GM19238 (cell line): ENCODE data around the gene NT5C1B.

Experiments
- DNase-seq: peaks from one replicate; pipeline ENCODE4 v3.0.0; 2011; ENCODE audit warnings: low spot score; ENCODE audit not compliant: insufficient read length

NT5C1B gene

DNA sequence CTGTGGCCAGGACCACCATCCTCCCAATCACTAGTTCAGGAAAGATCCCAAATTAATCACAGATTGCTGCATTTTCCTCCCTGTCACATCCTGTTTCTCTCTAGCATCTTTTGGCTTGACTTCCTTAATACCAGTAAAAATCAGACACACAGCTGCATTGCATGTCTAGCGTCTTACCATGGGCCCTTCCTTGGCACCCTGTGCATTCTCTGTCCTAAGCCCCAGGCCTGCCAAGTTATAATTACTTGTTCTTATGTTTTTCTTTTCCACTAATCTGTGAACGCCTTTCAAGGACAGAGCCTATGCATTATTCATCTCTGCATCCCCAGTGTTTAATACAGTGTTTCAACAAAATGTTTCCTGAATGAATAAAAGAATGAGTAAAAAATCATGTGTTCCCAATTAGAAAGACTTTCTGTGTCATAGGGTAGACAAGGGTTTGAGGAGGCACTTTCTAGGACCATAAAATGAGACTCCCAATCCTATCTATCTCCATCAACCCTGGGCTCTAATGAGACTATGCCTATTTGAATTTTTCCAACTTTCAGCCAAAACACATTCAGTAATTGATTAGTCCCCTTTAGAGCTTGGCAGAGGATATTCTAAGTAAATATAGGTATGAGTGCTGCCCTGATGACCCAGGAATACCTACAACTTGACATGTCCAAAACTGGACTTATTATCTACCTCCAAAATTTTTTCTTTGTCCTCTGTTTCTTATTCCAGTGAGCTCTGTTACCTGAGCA is 10.3 kb upstream of the NT5C1B start:
- DNase-seq: no peak

DNA sequence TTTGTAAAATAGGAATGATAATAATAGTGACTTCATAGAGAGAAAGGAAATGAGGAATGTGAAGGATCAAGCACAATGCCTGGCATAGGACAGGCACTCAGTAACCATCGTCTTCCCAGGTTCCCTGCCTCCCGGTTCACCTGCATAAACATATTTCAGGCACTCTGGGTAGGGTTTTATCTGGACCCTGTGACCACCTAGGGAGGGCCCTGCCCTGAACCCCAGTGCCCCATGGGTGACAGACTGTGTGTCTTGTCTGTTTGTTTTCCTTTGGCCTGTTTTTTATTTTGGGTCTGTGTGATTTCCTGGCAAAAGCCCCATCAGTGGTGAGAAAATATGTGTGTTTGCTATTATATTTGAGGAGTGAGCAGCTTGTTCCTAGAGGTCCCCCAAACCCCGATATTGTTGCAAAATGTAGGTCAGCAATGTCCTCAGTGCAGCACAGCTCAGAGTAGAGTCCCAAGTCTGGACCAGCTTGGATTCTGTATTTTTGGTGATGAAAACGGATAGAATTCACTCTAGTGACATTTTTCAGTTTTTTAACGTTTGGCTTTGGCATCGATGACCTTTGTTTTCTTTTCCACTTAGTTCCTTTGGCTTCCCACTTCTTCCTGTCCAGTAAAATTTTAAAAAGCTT is 9.6 kb upstream of the NT5C1B start:
- DNase-seq: no peak

DNA sequence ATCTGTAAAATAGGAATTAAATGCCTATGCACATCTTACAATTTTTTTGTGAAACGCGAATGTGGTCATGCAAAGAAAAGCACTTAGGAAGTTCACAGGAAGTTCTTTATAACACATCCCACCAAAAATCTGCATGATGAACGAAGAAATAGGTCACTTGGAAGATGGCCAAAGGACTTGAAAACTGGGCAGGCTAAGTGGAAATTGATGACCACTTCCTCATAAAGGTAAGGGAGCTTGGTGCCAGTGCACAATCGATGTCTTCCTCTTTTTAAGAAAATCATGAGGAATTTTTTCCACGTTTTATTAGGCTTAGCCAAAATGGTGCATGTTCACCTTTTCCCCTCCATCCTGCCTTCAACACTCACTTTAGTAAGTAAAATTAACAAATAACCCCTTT is 8.2 kb upstream of the NT5C1B start:
- no peak for DNase-seq

DNA sequence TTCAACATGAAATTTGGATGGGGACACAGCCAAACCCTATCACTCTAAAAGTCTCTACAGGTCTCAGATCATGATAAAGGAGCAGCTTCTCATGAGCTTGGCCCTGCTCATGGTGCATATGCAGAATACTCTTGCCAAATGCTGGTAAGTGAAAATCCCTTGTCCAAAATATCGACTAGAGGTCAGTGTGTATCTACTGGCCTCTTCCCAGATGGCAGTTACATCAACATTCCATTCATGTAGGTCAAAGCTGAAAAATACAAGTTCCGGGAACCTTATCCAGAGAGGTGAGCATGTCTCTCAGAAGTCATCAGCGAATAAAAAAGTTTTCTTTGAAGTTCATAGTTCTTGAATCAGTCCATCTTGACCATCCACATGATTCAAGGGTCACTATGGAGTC is 7.6 kb upstream of the NT5C1B start:
- DNase-seq: no peak

DNA sequence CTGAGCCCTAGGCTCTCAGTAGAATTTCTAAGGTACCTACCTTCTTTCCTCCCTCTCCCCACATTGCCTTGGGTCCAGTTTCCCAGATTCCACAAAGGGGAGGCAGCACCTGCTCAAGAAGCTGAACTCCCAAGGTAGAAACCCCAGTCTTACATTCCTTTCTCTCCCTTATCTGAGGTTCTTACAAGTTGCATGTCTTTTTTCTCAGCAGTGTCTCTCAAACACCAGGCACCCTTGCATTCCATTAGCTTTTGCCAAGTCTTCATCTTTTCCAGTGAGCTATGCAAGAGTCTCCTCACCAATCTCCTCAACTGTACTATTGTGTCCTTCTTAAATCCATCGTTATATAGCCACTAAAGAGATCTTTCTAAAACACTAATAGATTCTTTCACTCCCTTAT is 4.1 kb upstream of the NT5C1B start:
- DNase-seq: no peak

DNA sequence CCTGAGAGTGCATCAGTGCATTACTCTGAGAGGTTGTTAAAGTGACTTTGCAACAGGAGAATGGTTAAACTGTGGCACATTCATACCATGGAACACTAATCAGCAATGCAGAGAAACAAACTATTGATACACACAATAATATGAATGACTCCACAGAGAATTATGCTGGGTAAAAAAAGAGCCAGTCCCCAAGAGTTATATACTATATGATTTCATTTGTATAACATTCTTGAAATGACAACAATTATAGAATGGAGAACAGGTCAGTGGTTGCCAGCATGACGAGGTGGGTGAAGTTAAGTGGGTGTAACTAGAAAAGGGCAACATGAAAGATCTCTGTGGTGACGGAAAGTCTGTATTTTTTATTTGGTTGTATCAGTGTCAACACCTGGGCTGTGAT is 3.0 kb upstream of the NT5C1B start:
- DNase-seq: no peak

DNA sequence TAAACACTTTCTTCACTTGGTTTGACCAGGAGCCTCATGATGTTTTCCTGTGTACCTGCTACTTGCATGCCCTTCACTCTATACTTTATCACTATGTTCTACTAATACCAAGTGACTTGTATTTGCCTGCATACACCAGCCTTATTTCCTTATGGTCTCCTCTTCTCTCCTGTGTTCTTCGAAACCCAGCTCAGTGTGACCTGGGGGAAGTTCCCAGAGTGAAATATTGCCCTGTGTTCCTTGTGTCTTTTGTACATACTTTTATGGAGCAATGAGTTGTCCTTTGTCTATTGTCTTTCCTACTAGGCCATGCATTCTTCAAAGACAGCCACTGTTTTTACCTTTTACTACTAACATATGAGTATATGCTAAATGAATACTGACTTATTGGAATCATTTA is 567 bp downstream of the NT5C1B start:
- no peak for DNase-seq

DNA sequence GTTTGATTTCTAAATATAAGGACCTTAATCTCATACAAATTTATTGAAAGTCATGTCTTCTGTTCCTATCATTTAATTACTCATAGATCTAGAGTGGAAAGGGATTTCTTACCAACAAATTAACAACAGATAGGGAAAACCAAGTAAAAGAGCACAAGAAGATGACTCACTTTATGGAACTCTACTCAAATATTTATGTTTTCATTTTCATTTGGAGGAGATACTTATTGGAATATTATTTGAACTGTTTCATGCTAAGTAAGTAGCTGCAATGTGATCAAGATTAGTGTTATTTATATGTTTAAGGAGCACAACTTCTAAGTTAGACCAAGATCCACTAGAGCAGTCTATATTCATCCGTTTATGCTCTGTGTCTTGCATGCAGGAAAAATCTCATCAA is 1.3 kb downstream of the NT5C1B start:
- no peak for DNase-seq

DNA sequence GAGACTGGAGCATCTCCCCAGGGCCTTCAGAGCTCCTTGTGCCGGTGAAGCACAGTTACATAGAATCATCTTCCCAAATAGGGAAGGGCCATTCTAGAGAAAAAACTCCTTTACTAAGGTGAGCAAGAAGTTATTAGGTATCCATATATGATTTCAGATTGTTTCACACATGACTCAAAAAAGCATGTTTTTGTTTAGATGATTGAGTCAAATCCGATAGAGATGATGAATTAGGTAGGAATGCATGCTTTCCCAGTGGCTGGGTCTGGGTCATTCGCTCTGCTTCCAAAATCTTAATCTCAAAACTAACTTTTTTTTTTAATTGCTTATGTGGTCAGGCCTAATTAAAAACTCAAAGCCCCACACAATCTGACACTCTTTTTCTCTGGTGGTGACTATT is 3.8 kb downstream of the NT5C1B start:
- DNase-seq: no peak

DNA sequence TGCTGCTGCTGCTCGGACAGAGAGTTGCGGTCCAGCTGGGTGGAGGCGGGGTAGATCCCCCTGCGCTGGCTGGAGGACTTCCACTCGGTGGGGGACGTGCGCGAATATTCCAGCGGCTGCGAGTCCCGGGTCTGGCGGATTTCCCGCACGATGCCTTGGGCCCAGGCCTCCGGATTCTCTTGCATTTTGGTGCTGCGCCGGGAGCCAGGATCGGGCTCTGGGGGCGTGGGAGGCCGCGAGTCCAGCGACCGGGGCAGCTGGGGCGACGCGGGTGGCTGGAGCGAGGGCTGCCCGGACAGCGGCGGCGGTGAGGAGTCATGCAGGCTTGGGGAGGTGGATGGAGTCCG is 4.8 kb downstream of the NT5C1B start:
- DNase-seq: no peak

DNA sequence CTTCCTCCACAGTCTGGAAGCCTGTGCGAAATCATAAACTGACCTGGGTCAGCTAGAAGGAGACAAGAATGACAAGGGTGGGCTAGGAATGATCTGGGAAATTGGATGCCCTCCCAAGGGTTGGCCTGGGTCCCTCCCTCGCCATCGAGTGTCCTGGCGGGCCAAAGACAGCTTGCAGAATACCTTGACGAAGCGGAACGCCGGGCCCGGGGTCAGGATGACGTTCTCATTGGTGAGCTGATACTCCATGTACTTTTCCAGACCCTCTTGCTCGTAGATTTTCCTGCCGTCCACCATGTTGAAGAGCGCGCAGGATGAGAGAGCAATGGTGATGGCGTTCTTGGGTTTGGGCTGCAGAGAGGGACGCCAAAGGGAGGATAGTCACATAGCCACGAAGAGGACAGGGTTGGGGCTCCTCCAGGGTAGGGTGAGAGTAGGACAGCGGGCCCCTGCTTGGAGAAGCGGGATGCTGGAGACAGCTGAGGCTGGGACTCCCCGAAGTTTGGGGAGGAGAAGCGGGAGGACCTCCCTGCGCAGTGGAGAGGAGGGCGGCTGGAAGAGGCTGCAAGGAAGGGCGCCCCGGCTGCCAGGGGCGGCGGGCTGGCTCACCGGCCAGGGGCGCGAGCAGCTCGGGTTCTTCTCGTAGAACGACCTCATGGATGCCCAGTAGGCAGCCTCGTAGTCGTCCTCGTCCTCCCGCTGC is 5.3 kb downstream of the NT5C1B start:
- DNase-seq: no peak

DNA sequence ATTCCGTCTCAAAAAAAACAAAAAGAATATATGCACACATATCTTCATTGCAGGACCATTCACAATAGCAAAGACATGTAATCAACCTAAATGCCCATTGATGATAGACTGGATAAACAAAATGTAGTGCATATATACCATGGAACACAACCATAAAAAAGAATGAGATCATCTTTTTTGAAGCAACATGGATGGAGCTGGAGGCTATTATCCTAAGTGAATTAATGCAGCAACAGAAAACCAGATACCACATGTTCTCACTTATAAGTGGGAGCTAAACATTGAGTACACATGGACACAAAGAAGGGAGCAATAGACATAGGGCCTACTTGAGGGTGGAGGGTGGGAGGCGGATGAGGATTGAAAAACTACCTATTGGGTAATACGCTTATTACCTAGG is 8.8 kb downstream of the NT5C1B start:
- DNase-seq: no peak

DNA sequence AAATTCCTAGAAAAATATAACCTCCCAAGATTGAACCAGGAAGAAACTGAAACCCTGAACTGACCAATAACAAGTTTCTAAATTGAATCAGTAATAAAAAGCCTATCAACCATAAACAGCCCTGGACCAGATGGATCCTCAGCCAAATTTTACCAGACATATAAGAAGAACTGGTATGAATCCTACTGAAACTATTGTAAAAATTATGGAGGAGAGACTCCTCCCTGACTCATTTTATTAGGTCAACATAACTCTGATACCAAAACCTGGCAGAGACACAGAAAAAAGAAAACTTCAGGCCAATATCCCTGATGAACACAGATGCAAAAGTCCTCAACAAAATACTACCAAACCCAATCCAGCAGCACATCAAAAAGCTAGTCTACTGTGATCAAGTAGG is 11.3 kb downstream of the NT5C1B start:
- DNase-seq: no peak

DNA sequence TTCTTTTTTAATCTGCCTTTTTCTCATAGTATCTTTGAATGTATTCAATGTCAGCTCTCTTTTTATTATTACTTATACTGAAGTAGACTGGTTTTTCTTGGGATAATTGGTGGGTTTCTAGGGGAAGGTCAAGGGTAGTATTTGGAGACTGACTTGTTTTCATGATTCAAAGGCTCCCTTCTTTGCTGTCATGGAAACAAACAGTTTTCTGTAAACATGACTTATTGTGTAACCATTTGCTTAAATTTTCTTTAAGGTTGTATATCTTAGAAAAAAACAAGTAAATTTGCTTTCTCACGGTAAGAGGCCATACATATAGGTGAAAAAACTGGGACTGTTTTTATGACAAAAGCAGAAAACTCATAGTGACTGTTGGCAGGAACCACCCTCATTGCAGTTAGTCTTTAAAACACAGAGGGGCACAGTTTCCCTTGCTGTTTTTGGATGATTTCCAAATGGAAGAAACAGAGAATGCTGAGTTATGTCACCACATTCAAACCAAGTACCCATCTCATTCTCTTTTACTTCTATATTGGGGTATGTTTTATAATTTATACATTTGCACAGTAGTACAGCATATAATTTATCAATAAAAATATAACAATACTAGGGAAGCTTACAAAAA is 23.1 kb downstream of the NT5C1B start:
- DNase-seq: no peak

DNA sequence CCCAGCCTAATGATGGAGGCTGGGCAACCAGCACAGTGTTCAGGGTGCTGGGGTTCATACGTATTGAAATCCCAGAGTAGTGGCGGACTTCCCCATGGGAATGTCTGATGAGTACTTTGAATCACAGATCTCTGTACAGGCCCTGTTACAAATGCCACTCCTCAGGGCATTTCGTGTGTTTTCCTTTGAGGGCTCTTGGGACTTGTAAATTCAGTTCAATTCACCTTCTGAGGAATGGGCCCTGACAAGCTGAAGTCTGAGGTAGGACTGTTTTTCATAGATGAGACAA is 28.6 kb downstream of the NT5C1B start:
- DNase-seq: no peak

DNA sequence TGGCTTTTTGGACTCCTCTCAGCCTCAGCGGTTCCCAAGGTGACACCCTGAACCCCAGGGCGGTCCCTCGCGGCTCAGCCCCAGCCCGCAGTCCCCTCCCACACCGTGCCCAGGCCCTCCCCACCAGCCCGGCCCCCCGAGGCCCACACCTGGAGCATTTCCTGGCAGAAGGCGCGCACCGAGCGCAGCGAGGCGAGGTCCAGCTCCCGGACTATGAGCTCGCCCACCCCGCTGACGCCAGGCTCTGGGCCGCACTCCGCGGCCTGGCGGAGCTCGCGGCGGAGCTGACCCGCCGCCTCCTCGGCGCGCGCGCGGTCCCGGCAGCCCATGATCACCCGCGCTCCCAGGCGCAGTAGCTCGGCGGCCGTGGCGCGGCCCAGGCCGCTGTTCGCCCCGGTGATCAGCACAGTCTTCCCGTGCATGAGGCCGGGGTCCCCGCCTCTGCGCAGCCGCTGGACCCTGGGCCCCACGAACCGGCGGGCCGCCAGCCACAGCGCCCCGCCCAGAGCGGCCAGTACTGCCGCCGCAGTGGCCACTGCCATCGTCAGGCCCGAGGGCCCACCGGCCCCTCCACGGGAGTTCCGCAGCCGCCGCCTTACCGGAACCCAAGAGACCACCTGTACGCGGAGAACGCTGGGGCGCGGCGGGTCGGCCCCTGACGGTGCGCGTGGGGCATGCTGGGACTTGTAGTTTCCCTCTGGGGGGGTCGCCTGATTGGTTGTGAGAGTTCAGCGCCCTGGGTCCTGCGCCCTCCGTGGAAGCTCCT is 29.2 kb downstream of the NT5C1B start, which contains the start of gene RDH14:
Gene RDH14, minus strand, starts transcription at position 623 of the 766 bp plus-strand sequence. Its CDS starts 81 bp downstream, at position 542.
- peak; percentile 74 for DNase-seq

DNA sequence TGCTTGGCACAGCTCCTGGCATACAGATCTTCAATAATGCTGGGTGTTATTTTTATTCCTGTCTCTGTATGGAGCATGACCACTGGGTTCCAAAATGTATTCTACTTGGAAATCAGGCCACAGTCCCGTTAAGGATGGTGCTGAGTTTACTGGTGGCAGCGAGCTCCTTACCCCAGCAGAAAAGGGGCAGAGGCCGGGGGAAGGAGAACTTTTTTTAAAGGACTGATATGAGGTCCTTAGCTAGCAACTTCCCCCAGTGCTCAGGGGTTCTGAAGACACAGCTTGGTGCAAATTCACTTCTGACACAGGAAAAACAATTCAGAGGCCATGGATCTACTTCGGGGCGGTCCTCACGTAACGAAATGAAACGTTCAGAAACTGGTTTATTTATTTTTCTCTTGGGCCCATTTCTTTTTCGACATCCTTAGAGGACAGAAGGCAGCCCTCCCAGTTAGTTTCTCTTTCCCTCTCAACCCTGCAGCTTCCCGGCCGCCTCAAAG is 29.8 kb downstream of the NT5C1B start:
- DNase-seq: no peak

DNA sequence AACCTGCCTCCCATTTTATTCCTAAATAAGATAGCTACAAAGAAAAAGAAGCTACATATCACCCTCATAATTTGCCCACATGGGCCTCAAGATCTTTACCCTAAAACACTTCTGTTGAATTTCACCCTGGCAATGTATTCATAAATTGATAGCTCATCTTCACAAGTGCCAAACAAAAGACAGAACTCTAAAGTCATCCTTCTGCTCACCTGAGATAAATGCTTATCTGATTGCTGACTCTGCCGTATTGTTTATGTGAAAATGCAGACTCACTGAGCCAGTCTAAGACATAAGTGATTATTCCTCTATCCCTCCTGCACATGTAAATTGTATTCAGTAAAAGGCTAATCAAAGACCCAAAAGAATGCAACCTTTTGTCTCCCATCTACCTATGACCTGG is 30.9 kb downstream of the NT5C1B start:
- DNase-seq: no peak

DNA sequence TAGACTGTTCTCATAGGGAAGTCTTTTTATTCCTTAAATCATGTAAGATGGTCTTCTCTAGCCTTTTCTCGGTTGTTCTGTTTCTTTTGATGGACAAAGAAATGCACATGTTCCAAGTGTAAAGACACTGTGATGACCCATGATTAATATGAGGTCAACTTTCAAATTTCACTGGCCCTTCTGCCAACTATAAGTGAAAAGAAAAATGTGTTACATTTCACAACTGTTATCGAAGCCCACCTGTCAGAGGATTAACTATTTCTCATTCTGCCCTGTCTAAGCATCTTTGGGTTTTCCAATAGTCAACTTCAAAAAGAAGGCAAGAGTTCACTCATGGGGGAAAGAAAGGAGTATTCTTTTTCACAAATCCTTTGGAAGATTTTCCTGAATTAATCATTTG is 32.2 kb downstream of the NT5C1B start:
- no peak for DNase-seq

DNA sequence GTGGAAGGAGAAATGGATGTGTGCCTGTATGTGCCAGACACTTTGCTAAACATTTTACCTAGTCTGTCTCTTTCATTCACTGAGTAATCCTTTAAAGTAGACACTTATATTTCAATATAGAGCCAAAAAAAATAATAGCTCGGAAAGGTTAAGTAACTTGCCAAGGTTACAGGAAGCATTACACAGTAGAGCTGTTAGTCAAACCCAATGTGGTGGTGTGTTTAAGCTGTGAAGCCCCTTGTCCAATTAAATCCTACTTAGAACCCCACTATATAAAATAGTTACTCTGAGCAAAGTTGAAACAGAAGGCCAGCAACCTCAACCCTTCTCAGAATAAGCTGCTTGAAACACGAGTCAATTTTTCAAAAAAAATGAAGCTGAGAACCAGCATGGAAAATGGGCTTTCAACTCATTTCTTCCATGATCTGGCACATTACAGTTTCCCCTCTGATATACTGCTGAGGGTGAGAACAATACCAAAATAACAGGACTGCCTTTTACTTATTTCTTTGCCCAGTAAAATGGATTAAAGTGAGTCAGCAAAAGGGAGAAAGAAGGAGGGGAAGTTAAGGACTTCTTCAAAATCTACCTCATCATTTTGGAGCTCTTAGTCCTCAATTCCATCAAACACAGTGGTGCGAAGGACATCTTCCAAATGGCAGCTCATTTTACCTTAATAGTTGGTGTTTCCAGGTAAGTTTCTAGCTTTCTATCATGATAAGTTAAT is 36.9 kb downstream of the NT5C1B start:
- DNase-seq: no peak

DNA sequence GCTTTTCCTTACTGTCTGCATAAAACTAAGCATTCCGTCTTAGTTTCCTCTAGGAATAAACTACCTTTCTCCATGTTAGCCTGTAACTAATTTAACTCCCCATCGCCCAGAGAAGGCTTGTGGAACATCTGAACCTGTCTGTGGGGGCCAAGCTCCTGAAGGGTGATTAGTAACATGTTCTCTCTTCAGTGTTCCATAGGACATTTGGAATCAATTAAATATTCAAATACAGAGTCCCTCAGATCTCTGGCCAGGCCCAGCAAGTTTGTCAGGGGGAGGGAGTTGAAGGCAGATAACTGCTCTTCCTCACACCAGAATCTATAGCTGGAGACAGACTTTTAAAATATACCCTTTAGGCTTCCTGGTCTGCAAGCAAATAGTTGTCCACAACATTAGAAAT is 37.7 kb downstream of the NT5C1B start:
- DNase-seq: no peak
